HG03469 (cell line): ENCODE data around the gene CMSS1.

ENCODE experiments used
- ATAC-seq: cut with Tn5 transposase; IDR thresholded peaks from one replicate; pipeline ENCODE4 v1.9.1; 2021; ENCODE audit warnings: mild to moderate bottlenecking, moderate library complexity, moderate number of reproducible peaks; ENCODE audit not compliant: unreplicated experiment

CMSS1 gene

GRCh38 chr3:100010087-100010417, 192.4 kb downstream of the CMSS1 start:
- ATAC-seq: no peak

GRCh38 chr3:100018806-100019205, 201.1 kb downstream of the CMSS1 start:
- ATAC-seq: no peak

- no peak for ATAC-seq
These were observed 202.1 kb downstream of the CMSS1 start for GRCh38 chr3:100019719-100020118.

GRCh38 chr3:100020876-100021644, 203.4 kb downstream of the CMSS1 start:
- ATAC-seq: no peak

GRCh38 chr3:100022506-100022905, 204.8 kb downstream of the CMSS1 start:
- no peak for ATAC-seq

GRCh38 chr3:100023150-100023549, 205.5 kb downstream of the CMSS1 start:
- no peak for ATAC-seq

- ATAC-seq: no peak
These were observed 205.9 kb downstream of the CMSS1 start for GRCh38 chr3:100023595-100023994.

GRCh38 chr3:100024520-100025303, 207.1 kb downstream of the CMSS1 start:
- no peak for ATAC-seq

GRCh38 chr3:100027321-100027720, 209.7 kb downstream of the CMSS1 start:
- no peak for ATAC-seq

GRCh38 chr3:100029052-100029451, 211.4 kb downstream of the CMSS1 start:
- no peak for ATAC-seq

- no peak for ATAC-seq
These were observed 212.0 kb downstream of the CMSS1 start for GRCh38 chr3:100029689-100030088.

GRCh38 chr3:100030346-100030745, 212.7 kb downstream of the CMSS1 start:
- ATAC-seq: no peak

- no peak for ATAC-seq
These were observed 213.3 kb downstream of the CMSS1 start for GRCh38 chr3:100030914-100031425.

GRCh38 chr3:100032243-100032642, 214.6 kb downstream of the CMSS1 start:
- no peak for ATAC-seq

- no peak for ATAC-seq
These were observed 215.5 kb downstream of the CMSS1 start for GRCh38 chr3:100033184-100033583.

GRCh38 chr3:100033903-100034471, 216.3 kb downstream of the CMSS1 start:
- no peak for ATAC-seq

GRCh38 chr3:100039075-100039474, 221.4 kb downstream of the CMSS1 start:
- ATAC-seq: no peak

GRCh38 chr3:100040451-100041225, 223.0 kb downstream of the CMSS1 start:
- no peak for ATAC-seq

GRCh38 chr3:100041328-100041749, 223.7 kb downstream of the CMSS1 start:
- ATAC-seq: no peak

GRCh38 chr3:100042166-100042981, 224.7 kb downstream of the CMSS1 start:
- ATAC-seq: no peak
